ENCODE measurements around the gene HOXB9. TPM values are rescaled to one million over a fixed set of nuclear protein-coding genes. Genes with fewer than 3 reads are reported as not detected.

Gene HOXB9
- total and polyA plus RNA-seq, 9 of the 15 experiments (the other 6 are each of a cell fraction or from before 2014, with no cell fraction given) = 3.1 to 196 (median 77.6) TPM

GRCh38 chr17:48593840-48594537 lies 32.2 kb downstream of the HOXB9 start (continued):
- TF ChIP-seq, protein P1, sequence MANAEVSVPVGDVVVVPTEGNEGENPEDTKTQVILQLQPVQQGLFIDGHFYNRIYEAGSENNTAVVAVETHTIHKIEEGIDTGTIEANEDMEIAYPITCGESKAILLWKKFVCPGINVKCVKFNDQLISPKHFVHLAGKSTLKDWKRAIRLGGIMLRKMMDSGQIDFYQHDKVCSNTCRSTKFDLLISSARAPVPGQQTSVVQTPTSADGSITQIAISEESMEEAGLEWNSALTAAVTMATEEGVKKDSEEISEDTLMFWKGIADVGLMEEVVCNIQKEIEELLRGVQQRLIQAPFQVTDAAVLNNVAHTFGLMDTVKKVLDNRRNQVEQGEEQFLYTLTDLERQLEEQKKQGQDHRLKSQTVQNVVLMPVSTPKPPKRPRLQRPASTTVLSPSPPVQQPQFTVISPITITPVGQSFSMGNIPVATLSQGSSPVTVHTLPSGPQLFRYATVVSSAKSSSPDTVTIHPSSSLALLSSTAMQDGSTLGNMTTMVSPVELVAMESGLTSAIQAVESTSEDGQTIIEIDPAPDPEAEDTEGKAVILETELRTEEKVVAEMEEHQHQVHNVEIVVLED (CRISPR knock-in tag; IDR thresholded peaks at IDR 0.05) = no peak
- TF ChIP-seq ZHX1 (conservative IDR thresholded peaks at IDR 0.05; ENCODE audit: low read length) = peak; percentile 93
- no peak for TF ChIP-seq TAF9B (IDR thresholded peaks at IDR 0.05; ENCODE audit: partially characterized antibody)
- TF ChIP-seq ZNF431 (CRISPR knock-in tag; IDR thresholded peaks at IDR 0.05) = no peak
- TF ChIP-seq MCM3 (IDR thresholded peaks at IDR 0.05) = no peak
- TF ChIP-seq, protein P2, sequence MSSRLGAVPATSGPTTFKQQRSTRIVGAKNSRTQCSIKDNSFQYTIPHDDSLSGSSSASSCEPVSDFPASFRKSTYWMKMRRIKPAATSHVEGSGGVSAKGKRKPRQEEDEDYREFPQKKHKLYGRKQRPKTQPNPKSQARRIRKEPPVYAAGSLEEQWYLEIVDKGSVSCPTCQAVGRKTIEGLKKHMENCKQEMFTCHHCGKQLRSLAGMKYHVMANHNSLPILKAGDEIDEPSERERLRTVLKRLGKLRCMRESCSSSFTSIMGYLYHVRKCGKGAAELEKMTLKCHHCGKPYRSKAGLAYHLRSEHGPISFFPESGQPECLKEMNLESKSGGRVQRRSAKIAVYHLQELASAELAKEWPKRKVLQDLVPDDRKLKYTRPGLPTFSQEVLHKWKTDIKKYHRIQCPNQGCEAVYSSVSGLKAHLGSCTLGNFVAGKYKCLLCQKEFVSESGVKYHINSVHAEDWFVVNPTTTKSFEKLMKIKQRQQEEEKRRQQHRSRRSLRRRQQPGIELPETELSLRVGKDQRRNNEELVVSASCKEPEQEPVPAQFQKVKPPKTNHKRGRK (tag; IDR thresholded peaks at IDR 0.05) = no peak
- no peak for TF ChIP-seq MXI1 (IDR thresholded peaks at IDR 0.05; ENCODE audit: low read depth, low read length)
- TF ChIP-seq ZNF583 (CRISPR knock-in tag; IDR thresholded peaks at IDR 0.05) = no peak
- TF ChIP-seq CEBPB (tag; IDR thresholded peaks at IDR 0.05) = no peak
- TF ChIP-seq CBFA2T3 (IDR thresholded peaks at IDR 0.05) = no peak
- TF ChIP-seq MECOM (CRISPR knock-in tag; IDR thresholded peaks at IDR 0.05) = no peak
- TF ChIP-seq PHF20 (IDR thresholded peaks at IDR 0.05; ENCODE audit: partially characterized antibody) = no peak
- no peak; the same call in 1 of the 2 replicates for TF ChIP-seq CTBP1 (IDR thresholded peaks at IDR 0.05; ENCODE audit: borderline replicate concordance)
- TF ChIP-seq CAMTA2 (CRISPR knock-in tag; conservative IDR thresholded peaks at IDR 0.05) = no peak
- no peak for TF ChIP-seq POLR3A (IDR thresholded peaks at IDR 0.05; ENCODE audit: borderline replicate concordance, extremely low read depth, insufficient read depth, insufficient read length)
- TF ChIP-seq ELK3 (CRISPR knock-in tag; IDR thresholded peaks at IDR 0.05) = no peak
- TF ChIP-seq RBM15 (IDR thresholded peaks at IDR 0.05; ENCODE audit: insufficient read depth, low read length) = no peak
- TF ChIP-seq ZNF274 (IDR thresholded peaks at IDR 0.05; ENCODE audit: borderline replicate concordance, low read depth, low read length) = no peak
- TF ChIP-seq E4F1 (CRISPR knock-in tag; IDR thresholded peaks at IDR 0.05; ENCODE audit: borderline replicate concordance) = no peak

Data from K562 (cell line).